Mesenchymal stem cell (in vitro differentiated cells and primary cell): ENCODE results near the gene CTNNA3.

ENCODE experiments used
- DNase-seq: peaks from one replicate; pipeline ENCODE4 v3.0.0-alpha.2; 2013
- H2AFZ ChIP-seq: one replicate; pipeline ENCODE4 v1.6.1; 2013; ENCODE audit warnings: low read depth, mild to moderate bottlenecking, control low read depth, inconsistent platforms, low read length, moderate library complexity
- H2AK5ac ChIP-seq: 2 replicates; pipeline ENCODE4 v1.6.1; 2013; ENCODE audit warnings: low read length, moderate library complexity, mild to moderate bottlenecking, inconsistent platforms; ENCODE audit not compliant: severe bottlenecking
- H2BK120ac ChIP-seq: one replicate; pipeline ENCODE4 v1.6.1; 2013; ENCODE audit warnings: low read depth, mild to moderate bottlenecking, inconsistent platforms, low read length, moderate library complexity
- H2BK12ac ChIP-seq, 2 experiments: one replicate each; pipeline ENCODE4 v1.6.1; 2013; ENCODE audit warnings: inconsistent platforms in 2 of 2, low read length in 2 of 2, mild to moderate bottlenecking in 2 of 2, moderate library complexity in 2 of 2, control low read depth in 1 of 2
- H2BK15ac ChIP-seq: one replicate; pipeline ENCODE4 v1.6.1; 2013; ENCODE audit warnings: mild to moderate bottlenecking, low read depth, inconsistent platforms; ENCODE audit not compliant: poor library complexity, severe bottlenecking
- H2BK5ac ChIP-seq: 2 replicates; pipeline ENCODE4 v1.6.1; 2013; ENCODE audit warnings: low read depth, mild to moderate bottlenecking, low read length, control low read depth, inconsistent platforms; ENCODE audit not compliant: poor library complexity, severe bottlenecking
- H3K14ac ChIP-seq, 2 experiments: one replicate each; pipeline ENCODE4 v1.6.1; 2013; ENCODE audit warnings: inconsistent platforms in 2 of 2, low read length in 2 of 2, control low read depth in 1 of 2, mild to moderate bottlenecking in 1 of 2, moderate library complexity in 1 of 2
- H3K18ac ChIP-seq, 2 experiments: one replicate each; pipeline ENCODE4 v1.6.1; 2013; ENCODE audit warnings: inconsistent platforms in 2 of 2, low read length in 2 of 2, control low read depth in 1 of 2, low read depth in 1 of 2, mild to moderate bottlenecking in 1 of 2
- H3K23ac ChIP-seq, 2 experiments: one replicate each; pipeline ENCODE4 v1.6.1; 2013; ENCODE audit warnings: inconsistent platforms in 2 of 2, low read length in 2 of 2, mild to moderate bottlenecking in 2 of 2, moderate library complexity in 2 of 2, control low read depth in 1 of 2
- H3K27ac ChIP-seq: 2 replicates; pipeline ENCODE4 v1.5.1; 2013; ENCODE audit warnings: mild to moderate bottlenecking, moderate library complexity, low read length, control low read depth, inconsistent platforms; ENCODE audit not compliant: poor library complexity, severe bottlenecking
- H3K27me3 ChIP-seq, 2 experiments: 2 replicates each; pipeline versions ENCODE4 v1.6.1 to v1.7.0; 2013; ENCODE audit warnings: low read length in 2 of 2, mild to moderate bottlenecking in 2 of 2, moderate library complexity in 2 of 2, control low read depth in 1 of 2, inconsistent platforms in 1 of 2; ENCODE audit not compliant: control insufficient read depth in 1 of 2, insufficient read depth in 1 of 2
- H3K36me3 ChIP-seq, 2 experiments: 2 replicates each; pipeline versions ENCODE4 v1.6.1 to v1.7.0; 2013; ENCODE audit warnings: low read length in 2 of 2, control low read depth in 1 of 2, inconsistent platforms in 1 of 2, low read depth in 1 of 2, mild to moderate bottlenecking in 1 of 2; ENCODE audit not compliant: insufficient read depth in 2 of 2, control insufficient read depth in 1 of 2
- H3K4ac ChIP-seq, 2 experiments: one replicate each; pipeline ENCODE4 v1.6.1; 2013; ENCODE audit warnings: inconsistent platforms in 2 of 2, low read length in 2 of 2, mild to moderate bottlenecking in 2 of 2, moderate library complexity in 2 of 2, control low read depth in 1 of 2, low read depth in 1 of 2
- H3K4me1 ChIP-seq: 2 replicates; pipeline ENCODE4 v1.6.1; 2013; ENCODE audit warnings: low read depth, low read length, control low read depth; ENCODE audit not compliant: control insufficient read depth, insufficient read depth
- H3K4me2 ChIP-seq: 2 replicates; pipeline ENCODE4 v1.6.1; 2013; ENCODE audit warnings: low read length, mild to moderate bottlenecking, inconsistent platforms; ENCODE audit not compliant: poor library complexity, severe bottlenecking
- H3K4me3 ChIP-seq, 2 experiments: 2 replicates each; pipeline versions ENCODE4 v1.5.1 to v1.7.0; 2013; ENCODE audit warnings: low read length in 2 of 2, mild to moderate bottlenecking in 2 of 2, control low read depth in 1 of 2, low read depth in 1 of 2; ENCODE audit not compliant: insufficient read depth in 1 of 2
- H3K79me1 ChIP-seq: replicated peaks from 2 replicates; pipeline ENCODE4 v1.6.1; 2013; ENCODE audit warnings: mild to moderate bottlenecking, control low read depth, low read length, inconsistent platforms; ENCODE audit not compliant: poor library complexity, severe bottlenecking
- H3K9ac ChIP-seq: 2 replicates; pipeline ENCODE4 v1.7.0; 2013; ENCODE audit warnings: mild to moderate bottlenecking, low read length, moderate library complexity
- H3K9me3 ChIP-seq: 2 replicates; pipeline ENCODE4 v1.7.0; 2013; ENCODE audit warnings: mild to moderate bottlenecking, low read length; ENCODE audit not compliant: control insufficient read depth
- H4K8ac ChIP-seq: one replicate; pipeline ENCODE4 v1.6.1; 2013; ENCODE audit warnings: inconsistent platforms, mild to moderate bottlenecking, low read length, moderate library complexity
- H4K91ac ChIP-seq: one replicate; pipeline ENCODE4 v1.6.1; 2013; ENCODE audit warnings: mild to moderate bottlenecking, low read length, inconsistent platforms
- WGBS: methylation state at CpG from one replicate; pipeline ENCODE4 v1.1.7; 2013; ENCODE audit warnings: mixed read lengths; 5-methylcytosine and 5-hydroxymethylcytosine counted together

CTNNA3 gene

DNA sequence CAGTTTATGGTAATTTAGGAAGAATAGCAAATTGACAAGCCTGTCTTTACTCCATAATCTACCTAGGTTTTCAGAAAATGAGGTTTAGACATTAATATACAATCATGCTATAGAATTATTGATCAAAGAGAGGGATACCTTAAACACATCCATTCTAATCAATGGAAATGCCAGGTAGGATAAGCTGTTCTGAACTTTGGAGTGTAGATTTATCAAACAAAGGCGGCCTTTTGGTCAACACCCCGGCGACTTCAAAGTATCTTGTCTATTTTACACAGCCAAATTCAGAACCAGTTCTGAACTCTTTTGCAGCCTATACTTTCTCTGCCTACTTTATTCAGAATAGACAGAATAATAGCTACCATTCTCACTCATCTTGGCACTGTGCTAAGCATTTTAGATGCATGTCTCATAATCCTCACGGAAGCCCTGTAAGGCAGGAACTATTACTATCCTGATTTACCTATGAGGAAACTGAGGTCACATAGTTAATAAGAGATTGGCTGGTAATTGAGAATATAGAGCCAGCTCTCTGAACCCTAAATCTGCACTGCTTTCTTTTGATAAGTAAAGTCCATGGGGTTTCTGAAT lies 1412.0 kb downstream of the CTNNA3 start:
- Histone ChIP-seq H2BK5ac (no peak overlapping the region), H3K14ac (no peak overlapping the region), H3K4me2 (no peak overlapping the region), H4K91ac (no peak overlapping the region), H2BK15ac (no peak overlapping the region), H3K79me1 (no peaks in the 10 kb centered on the region), H3K4me3 (no peak overlapping the region), H4K8ac (no peak overlapping the region), H3K27me3 (no peaks in the 10 kb centered on the region), H2AFZ (no peak overlapping the region), H3K4ac (no peak overlapping the region), H3K9ac (no peak overlapping the region), H3K27ac (no peak overlapping the region), H3K18ac (no peak overlapping the region), H3K23ac (no peak overlapping the region), H3K4me1 (no peaks in the 10 kb centered on the region), H2BK12ac (no peak overlapping the region), H2BK120ac (no peak overlapping the region), H3K36me3 (no peaks in the 10 kb centered on the region), H2AK5ac (no peak overlapping the region), H3K9me3 (no peaks in the 10 kb centered on the region)
- no peak for DNase-seq
- 91% methylated on average over 4 of the region's 4 CpGs for WGBS

DNA sequence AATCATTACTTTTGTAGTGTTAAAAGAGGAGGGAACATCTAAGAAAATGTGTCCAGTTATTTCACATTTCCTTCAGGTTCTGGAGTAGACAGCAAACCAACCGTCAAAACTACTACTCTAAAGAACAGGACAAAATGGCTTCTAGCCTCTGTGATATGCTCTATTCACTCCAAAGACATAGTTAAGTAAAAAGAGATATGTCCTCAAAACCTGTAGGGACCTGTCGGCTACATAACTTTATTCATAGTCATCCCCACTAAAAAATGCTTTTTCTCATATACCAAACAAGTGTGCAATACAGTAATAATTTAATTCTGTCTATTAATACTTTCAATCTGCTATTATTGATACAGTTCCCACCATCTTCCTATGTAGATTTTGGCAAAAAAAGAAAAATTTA lies 1412.9 kb downstream of the CTNNA3 start:
- H3K18ac ChIP-seq = no peak overlapping the region
- no peak overlapping the region for H2AFZ ChIP-seq
- H3K27ac ChIP-seq = no peak overlapping the region
- no peak overlapping the region for H2BK15ac ChIP-seq
- no peak overlapping the region for H2BK120ac ChIP-seq
- no peak for DNase-seq
- H3K9ac ChIP-seq = no peak overlapping the region
- H3K79me1 ChIP-seq = no peaks in the 10 kb centered on the region
- no peak overlapping the region for H3K14ac ChIP-seq
- no peaks in the 10 kb centered on the region for H3K9me3 ChIP-seq
- no peak overlapping the region for H3K23ac ChIP-seq
- H4K91ac ChIP-seq = no peak overlapping the region
- no peak overlapping the region for H4K8ac ChIP-seq
- no peak overlapping the region for H3K4me3 ChIP-seq
- H3K4me2 ChIP-seq = no peak overlapping the region
- 73% methylated on average over 1 of the region's 2 CpGs for whole genome bisulfite sequencing
- H3K36me3 ChIP-seq = no peaks in the 10 kb centered on the region
- no peak overlapping the region for H2AK5ac ChIP-seq
- H3K4ac ChIP-seq = no peak overlapping the region
- no peaks in the 10 kb centered on the region for H3K27me3 ChIP-seq
- H2BK12ac ChIP-seq = no peak overlapping the region
- no peaks in the 10 kb centered on the region for H3K4me1 ChIP-seq
- no peak overlapping the region for H2BK5ac ChIP-seq

DNA sequence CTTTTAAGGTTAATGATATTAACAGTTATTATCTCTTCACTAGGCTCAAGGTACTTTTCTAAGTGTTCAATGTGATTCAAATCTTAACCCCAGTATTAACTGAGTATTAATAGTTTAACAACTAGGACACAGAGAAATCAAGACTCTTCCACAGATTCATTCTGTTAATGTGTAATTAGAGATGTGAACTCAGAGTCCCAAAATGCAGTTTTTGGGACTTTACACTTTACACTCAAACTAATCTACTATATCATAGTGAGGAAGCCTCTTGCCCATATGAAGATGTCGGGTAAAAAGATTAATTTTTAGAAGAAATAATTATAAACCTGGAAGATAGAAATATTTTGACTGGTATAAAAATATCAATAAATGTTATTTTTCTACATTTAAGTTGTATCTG lies 1414.7 kb downstream of the CTNNA3 start:
- no peak overlapping the region for H3K23ac ChIP-seq
- H3K27me3 ChIP-seq = no peaks in the 10 kb centered on the region
- no peak overlapping the region for H2BK15ac ChIP-seq
- H3K9ac ChIP-seq = no peak overlapping the region
- DNase-seq = no peak
- H2BK12ac ChIP-seq = no peak overlapping the region
- H3K79me1 ChIP-seq = no peaks in the 10 kb centered on the region
- no peak overlapping the region for H2BK120ac ChIP-seq
- H3K9me3 ChIP-seq = no peaks in the 10 kb centered on the region
- no peak overlapping the region for H3K4me3 ChIP-seq
- no peak overlapping the region for H3K14ac ChIP-seq
- no peak overlapping the region for H4K8ac ChIP-seq
- no peaks in the 10 kb centered on the region for H3K4me1 ChIP-seq
- no peak overlapping the region for H3K27ac ChIP-seq
- H4K91ac ChIP-seq = no peak overlapping the region
- no CpG with 5 or more reads among the region's 1 CpG for WGBS
- no peaks in the 10 kb centered on the region for H3K36me3 ChIP-seq
- H3K4me2 ChIP-seq = no peak overlapping the region
- no peak overlapping the region for H3K4ac ChIP-seq
- no peak overlapping the region for H2AK5ac ChIP-seq
- no peak overlapping the region for H2AFZ ChIP-seq
- H3K18ac ChIP-seq = no peak overlapping the region
- no peak overlapping the region for H2BK5ac ChIP-seq

DNA sequence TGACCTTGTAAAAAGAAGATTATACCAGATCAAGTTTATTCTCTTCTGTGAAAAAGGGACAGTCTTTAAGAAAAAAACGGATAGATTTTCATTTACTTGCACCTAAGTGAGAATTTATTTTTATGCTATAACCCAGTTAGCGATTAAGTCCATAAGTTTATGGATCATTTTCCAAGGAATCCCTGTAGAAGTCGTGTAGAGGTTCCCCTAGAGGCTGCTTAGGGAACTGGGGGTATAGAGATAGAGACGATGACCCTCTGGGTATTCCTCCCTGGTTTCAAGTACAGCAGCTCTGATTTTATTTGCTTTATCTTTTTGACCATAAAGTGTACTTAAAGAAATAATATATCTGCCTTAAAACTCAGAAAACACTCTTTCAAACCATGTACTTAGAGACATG lies 1418.5 kb downstream of the CTNNA3 start:
- Histone ChIP-seq H3K23ac (no peak overlapping the region), H3K14ac (no peak overlapping the region), H3K27ac (no peak overlapping the region), H4K91ac (no peak overlapping the region), H3K4me2 (no peak overlapping the region), H4K8ac (no peak overlapping the region), H2BK12ac (no peak overlapping the region), H3K4ac (no peak overlapping the region), H2AFZ (no peak overlapping the region), H3K79me1 (no peaks in the 10 kb centered on the region), H3K9ac (no peak overlapping the region), H2BK15ac (no peak overlapping the region), H2AK5ac (no peak overlapping the region), H3K27me3 (no peaks in the 10 kb centered on the region), H3K36me3 (no peaks in the 10 kb centered on the region), H2BK5ac (no peak overlapping the region), H3K4me3 (no peak overlapping the region), H3K4me1 (no peaks in the 10 kb centered on the region), H3K9me3 (no peaks in the 10 kb centered on the region), H2BK120ac (no peak overlapping the region), H3K18ac (no peak overlapping the region)
- 81% methylated on average over 2 of the region's 4 CpGs for WGBS
- no peak for DNase-seq
